Measurements from ENCODE around the gene GTF3C5.

Gene GTF3C5

DNA sequence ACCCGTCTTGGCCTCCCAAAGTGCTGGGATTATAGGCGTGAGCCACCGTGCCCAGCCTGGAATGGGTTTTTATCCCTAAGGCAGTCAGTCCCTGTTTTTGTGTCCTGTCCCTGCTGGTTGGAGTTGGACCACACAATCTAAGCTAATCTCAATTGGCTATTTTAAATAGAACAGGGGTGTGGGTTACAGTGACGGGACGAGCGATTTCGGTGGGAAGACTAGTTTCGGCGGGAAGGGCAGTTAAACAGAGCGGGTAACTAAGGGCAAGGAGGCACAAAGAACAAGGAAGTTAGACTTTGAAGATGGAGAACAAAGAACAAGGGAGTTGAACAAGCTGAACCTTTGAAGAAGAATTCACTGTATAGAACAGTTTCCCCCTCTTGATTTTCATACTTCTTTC, 1.4 kb downstream of the GTF3C5 start:
- TF ChIP-seq GATA2 (IDR thresholded peaks at IDR 0.05; ENCODE audit: low read depth, low read length) (no peak), GATA3 (IDR thresholded peaks at IDR 0.05; ENCODE audit: low read depth, low read length) (no peak)

DNA sequence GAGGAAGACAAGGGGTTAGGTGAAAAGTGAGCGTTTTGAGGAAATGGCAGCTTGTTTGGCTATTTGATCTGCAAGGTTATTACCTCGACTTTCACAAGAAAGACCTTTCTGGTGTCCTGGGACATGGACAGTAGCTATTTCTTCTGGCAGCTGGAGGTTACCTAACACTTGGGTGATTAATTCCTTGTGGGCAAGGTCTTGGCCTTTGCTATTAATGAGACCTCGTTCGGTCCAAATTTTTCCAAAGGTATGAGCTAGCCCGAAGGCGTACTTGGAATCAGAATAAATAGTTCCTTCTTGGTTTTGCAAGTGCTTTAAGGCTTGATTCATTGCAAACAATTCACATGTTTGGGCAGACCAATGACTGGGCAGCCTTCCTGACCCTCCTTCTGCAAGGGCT, 4.9 kb downstream of the GTF3C5 start:
- TF ChIP-seq GATA2 (IDR thresholded peaks at IDR 0.05; ENCODE audit: low read depth, low read length) (no peak), GATA3 (IDR thresholded peaks at IDR 0.05; ENCODE audit: low read depth, low read length) (no peak)

- no peak for TF ChIP-seq GATA2 (IDR thresholded peaks at IDR 0.05; ENCODE audit: low read depth, low read length)
- TF ChIP-seq GATA3 (IDR thresholded peaks at IDR 0.05; ENCODE audit: low read depth, low read length) = no peak
These were observed 7.1 kb downstream of the GTF3C5 start for GRCh38 chr9:133037775-133038515.

DNA sequence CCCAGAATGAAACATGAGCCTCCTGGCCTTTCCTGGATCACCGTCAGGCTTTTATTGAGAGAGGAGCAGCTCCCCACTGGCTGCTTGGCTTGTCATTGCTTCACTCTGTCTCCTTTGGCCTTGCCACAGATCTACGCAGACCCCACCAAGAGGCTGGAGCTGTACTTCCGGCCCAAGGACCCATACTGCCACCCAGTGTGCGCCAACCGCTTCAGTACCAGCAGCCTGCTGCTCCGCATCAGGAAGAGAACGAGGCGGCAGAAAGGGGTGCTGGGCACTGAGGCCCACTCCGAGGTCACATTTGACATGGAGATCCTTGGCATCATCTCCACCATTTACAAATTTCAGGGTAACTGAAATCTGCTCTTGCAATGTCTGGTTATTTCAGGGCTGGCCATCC, 11.2 kb downstream of the GTF3C5 start:
- TF ChIP-seq GATA3 (IDR thresholded peaks at IDR 0.05; ENCODE audit: low read depth, low read length) = no peak
- no peak for TF ChIP-seq GATA2 (IDR thresholded peaks at IDR 0.05; ENCODE audit: low read depth, low read length)

GRCh38 chr9:133042676-133043075, 11.9 kb downstream of the GTF3C5 start:
- TF ChIP-seq GATA2 (IDR thresholded peaks at IDR 0.05; ENCODE audit: low read depth, low read length) = no peak
- TF ChIP-seq GATA3 (IDR thresholded peaks at IDR 0.05; ENCODE audit: low read depth, low read length) = no peak

DNA sequence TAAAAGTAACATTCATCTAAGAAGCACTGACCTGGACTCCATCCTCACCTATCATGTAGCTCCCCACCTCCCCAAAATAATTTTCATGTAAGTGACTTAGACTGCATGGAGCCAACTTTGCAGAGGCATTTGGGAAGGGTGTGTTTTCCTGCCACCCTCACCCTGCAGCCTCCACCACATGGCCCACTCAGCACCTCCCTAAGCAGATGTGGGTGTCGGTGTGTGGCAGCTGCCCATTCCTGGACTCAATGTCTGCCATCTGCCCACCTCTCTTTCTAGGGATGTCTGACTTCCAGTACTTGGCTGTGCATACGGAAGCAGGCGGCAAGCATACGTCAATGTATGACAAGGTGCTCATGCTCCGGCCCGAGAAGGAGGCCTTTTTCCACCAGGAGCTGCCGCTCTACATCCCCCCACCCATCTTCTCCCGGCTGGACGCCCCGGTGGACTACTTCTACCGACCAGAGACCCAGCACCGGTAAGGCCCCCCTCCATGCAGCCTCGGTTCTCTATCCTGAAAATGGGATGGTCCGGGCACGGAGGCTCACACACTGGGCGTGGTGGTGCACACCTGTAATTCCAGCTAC, 12.7 kb downstream of the GTF3C5 start:
- no peak for TF ChIP-seq GATA2 (IDR thresholded peaks at IDR 0.05; ENCODE audit: low read depth, low read length)
- no peak for TF ChIP-seq GATA3 (IDR thresholded peaks at IDR 0.05; ENCODE audit: low read depth, low read length)

DNA sequence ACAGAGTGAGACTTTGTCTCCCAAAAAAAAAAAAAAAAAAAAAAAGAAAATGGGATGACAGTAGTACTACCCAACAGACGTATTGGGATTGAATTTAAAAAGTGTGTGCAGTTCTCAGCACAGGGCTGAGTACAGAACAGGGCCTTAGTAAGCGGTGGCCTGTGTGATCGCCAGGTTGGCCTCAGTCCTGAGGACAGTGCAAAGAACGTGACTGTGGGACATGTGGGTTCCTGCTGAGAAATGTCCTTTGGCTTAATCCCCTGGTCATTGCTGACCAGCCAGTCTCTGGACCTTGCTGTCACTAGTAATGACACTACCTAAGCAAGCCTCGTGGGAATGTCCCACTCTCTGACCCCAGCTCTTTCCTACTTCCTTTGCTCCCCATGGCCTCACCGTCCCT, 13.3 kb downstream of the GTF3C5 start:
- TF ChIP-seq GATA2 (IDR thresholded peaks at IDR 0.05; ENCODE audit: low read depth, low read length) (no peak), GATA3 (IDR thresholded peaks at IDR 0.05; ENCODE audit: low read depth, low read length) (no peak)

DNA sequence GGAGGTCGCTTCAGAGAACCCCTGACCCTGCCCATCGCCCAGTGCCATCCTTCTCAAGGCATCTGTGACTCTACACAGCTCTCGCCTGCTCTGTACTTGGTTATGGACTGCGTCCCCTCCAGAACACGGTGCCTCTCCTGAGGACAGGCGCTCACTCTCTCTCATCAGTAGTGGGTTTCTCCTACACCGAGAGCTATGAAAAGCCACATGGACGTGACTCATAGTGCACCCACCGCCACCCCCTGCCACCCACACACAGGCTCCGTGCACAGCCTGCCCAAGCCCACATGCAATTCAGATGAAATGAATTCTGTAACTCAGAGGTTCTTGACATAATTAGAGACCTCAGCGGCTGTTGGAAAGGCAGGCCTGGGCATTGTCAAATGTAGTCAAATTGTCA, 13.9 kb downstream of the GTF3C5 start:
- TF ChIP-seq GATA3 (IDR thresholded peaks at IDR 0.05; ENCODE audit: low read depth, low read length) (no peak), GATA2 (IDR thresholded peaks at IDR 0.05; ENCODE audit: low read depth, low read length) (no peak)

DNA sequence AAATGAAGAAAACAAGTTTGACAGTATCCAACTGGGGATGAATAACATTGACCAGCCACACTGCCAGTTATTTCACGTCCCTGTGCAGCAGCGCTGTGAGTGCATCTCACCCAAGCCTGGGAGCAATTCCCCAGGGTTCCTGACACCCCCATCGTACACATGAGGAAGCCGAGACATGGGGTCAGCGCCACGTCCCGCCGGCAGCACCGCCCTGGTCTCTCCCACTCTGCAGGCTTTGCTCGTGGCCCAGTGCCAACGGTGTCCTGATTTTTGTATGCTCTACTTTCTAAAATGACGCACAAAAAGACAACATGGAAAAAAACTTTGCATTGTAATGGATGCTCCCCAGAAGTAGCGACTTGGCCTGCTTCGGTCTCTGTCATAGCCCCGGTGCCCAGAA, 14.3 kb downstream of the GTF3C5 start:
- TF ChIP-seq GATA2 (IDR thresholded peaks at IDR 0.05; ENCODE audit: low read depth, low read length) (no peak), GATA3 (IDR thresholded peaks at IDR 0.05; ENCODE audit: low read depth, low read length) (no peak)

GRCh38 chr9:133046196-133046899, 15.6 kb downstream of the GTF3C5 start:
- TF ChIP-seq GATA2 (IDR thresholded peaks at IDR 0.05; ENCODE audit: low read depth, low read length) (no peak), GATA3 (IDR thresholded peaks at IDR 0.05; ENCODE audit: low read depth, low read length) (no peak)

GRCh38 chr9:133046900-133047295, 16.1 kb downstream of the GTF3C5 start:
- TF ChIP-seq GATA3 (IDR thresholded peaks at IDR 0.05; ENCODE audit: low read depth, low read length) (no peak), GATA2 (IDR thresholded peaks at IDR 0.05; ENCODE audit: low read depth, low read length) (no peak)

DNA sequence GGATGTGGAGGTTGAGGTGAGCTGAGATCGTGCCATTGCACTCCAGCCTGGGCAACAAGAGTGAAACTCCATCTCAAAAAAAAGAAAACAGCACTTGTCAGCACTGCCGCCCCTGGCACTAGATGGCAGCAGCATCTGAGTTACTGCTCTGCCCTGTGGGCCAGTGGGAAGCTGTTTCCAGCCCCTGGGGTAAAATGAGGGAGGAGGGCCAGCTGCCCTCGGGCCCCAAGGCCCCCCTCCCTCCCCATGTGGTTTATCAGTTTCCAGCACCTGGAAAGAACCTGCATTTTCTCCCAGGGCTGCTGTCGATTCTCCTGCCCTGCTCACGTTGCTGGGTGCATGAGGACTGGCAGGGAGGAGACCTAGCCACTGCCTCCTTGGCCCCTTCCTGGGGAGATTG, 17.8 kb downstream of the GTF3C5 start:
- no peak for TF ChIP-seq GATA2 (IDR thresholded peaks at IDR 0.05; ENCODE audit: low read depth, low read length)
- TF ChIP-seq GATA3 (IDR thresholded peaks at IDR 0.05; ENCODE audit: low read depth, low read length) = no peak

DNA sequence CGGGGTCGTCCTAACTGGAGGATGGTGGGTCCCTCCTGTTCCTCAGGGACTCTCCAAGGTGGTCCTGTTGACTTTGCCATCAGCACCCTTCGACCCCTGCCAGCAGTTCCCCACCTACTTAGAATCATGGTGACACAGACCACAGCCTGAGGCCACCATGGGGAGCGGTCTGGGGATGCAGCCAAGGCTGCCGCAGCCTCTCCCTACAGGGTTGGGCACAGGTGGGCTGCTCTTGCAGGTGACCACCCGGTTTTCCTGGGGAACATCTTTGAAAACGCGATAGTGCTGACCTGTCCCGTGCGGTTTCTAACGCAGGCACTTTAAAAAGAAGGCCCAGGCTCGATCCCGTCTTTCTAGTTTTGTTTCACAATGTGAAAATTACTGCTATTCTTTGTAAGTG, 18.2 kb downstream of the GTF3C5 start:
- TF ChIP-seq GATA3 (IDR thresholded peaks at IDR 0.05; ENCODE audit: low read depth, low read length) (no peak), GATA2 (IDR thresholded peaks at IDR 0.05; ENCODE audit: low read depth, low read length) (no peak)

GRCh38 chr9:133050142-133050541, 19.3 kb downstream of the GTF3C5 start:
- TF ChIP-seq GATA2 (IDR thresholded peaks at IDR 0.05; ENCODE audit: low read depth, low read length) = no peak
- no peak for TF ChIP-seq GATA3 (IDR thresholded peaks at IDR 0.05; ENCODE audit: low read depth, low read length)

GRCh38 chr9:133050781-133051180, 20.0 kb downstream of the GTF3C5 start:
- TF ChIP-seq GATA3 (IDR thresholded peaks at IDR 0.05; ENCODE audit: low read depth, low read length) (no peak), GATA2 (IDR thresholded peaks at IDR 0.05; ENCODE audit: low read depth, low read length) (no peak)

All from SH-SY5Y (cell line).